Renal cortex interstitium (tissue), 15 donors: ENCODE data around the gene C6orf132. TPM values are rescaled to one million over a fixed set of nuclear protein-coding genes. Genes with fewer than 3 reads are reported as not detected.
"Not testable (repeated sequence)": the region's sequence is repeated elsewhere in the genome, so short reads cannot be mapped to it uniquely, and the experiment has no call there.

Experiments
- DNase-seq, 11 donors: peaks; one replicate each; pipeline ENCODE4 v3.0.0-alpha.2; 2013; ENCODE audit warnings: low read depth in 9 of 11, low spot score in 4 of 11; ENCODE audit errors: extremely low read depth in 1 of 11
- long read RNA-seq, 16 experiments: transcript quantifications; one replicate each; lab custom pipeline, GENCODE V29; 2026
- polyA plus RNA-seq, 3 donors: library from polyadenylated mRNA; unstranded; fragments of 120-200 nt; gene quantifications; one replicate each; pipeline ENCODE4 v1.2.1, GENCODE V29; 2013; ENCODE audit not compliant: insufficient read length in 3 of 3

Gene C6orf132, protein sequence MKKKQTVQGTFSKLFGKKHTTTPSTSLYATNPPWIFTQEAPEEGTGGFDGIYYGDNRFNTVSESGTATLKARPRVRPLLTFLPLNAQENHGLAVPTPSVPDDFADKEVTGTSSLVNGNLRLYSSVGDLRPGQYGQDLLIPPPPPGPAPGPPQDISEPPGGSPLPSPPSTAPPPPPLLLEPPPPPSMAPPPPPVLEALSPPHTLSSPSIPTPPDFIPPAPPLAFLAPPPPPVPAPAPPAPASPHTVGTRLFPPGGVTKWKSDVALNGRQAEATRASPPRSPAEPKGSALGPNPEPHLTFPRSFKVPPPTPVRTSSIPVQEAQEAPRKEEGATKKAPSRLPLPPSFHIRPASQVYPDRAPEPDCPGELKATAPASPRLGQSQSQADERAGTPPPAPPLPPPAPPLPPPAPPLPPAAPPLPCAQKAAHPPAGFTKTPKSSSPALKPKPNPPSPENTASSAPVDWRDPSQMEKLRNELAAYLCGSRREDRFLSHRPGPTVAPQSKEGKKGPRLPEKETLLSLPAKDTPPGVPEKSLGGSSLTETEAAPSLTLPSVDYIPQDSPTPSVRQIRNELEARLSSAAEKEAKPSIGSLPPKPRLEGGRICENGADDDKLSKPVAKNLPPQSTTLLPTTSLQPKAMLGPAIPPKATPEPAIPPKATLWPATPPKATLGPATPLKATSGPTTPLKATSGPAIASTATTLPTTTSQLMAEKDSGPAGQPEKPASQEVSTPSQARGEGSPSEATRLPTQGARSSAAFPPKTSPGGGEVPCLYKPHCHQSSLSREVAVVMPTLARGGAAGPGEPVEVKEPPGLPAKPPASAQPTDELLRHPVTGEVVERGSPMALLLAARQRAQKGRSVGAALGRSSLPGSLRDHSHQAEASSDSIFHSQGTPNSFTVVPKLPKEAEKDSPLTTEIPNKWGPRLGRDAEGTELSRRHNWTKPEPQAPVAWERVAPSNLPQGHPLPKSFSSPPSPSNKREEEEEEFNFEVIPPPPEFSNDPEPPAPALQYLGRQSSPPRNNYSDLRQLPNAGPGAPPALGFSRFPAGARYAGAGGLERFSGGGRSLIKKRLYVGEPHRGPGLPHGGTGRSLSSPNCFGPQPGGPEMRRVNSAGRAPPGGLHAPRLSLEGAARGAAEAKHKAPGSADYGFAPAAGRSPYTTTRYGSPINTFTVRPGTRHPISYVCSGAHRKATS
- 1 to 10 TPM; 4.3 to 5.5 (median 5.2) TPM for polyA plus RNA-seq
- long read RNA-seq, donor 1 = 0 reads
- long read RNA-seq, donor 2 = 0 reads
- long read RNA-seq, donor 3 = 0 reads
- long read RNA-seq, donor 4 = 0 reads
- long read RNA-seq, donor 5 = 0 reads
- long read RNA-seq, donor 6 = 0 reads
- long read RNA-seq, donor 7 = 0 reads
- long read RNA-seq, donor 8 = 0 reads
- long read RNA-seq, donor 9 = 0 reads
- long read RNA-seq, donor 10, partial matches to known transcripts = 0 of 2 reads
- long read RNA-seq, donor 10, other reads (novel, unspliced or antisense) = 0 of 2 reads
- long read RNA-seq, donor 11 = 0 reads
- long read RNA-seq, donor 12, partial matches to known transcripts = 0 of 1 reads
- long read RNA-seq, donor 12, other reads (novel, unspliced or antisense) = 0 of 1 reads
- long read RNA-seq, donor 13 = 0 reads
- long read RNA-seq, donor 14, partial matches to known transcripts = 0 of 1 reads
- long read RNA-seq, donor 14, other reads (novel, unspliced or antisense) = 0 of 1 reads
- long read RNA-seq, donor 15 = 0 reads
- long read RNA-seq, donor 16, partial matches to known transcripts = 0 of 3 reads
- long read RNA-seq, donor 16, other reads (novel, unspliced or antisense) = 0 of 3 reads

DNA sequence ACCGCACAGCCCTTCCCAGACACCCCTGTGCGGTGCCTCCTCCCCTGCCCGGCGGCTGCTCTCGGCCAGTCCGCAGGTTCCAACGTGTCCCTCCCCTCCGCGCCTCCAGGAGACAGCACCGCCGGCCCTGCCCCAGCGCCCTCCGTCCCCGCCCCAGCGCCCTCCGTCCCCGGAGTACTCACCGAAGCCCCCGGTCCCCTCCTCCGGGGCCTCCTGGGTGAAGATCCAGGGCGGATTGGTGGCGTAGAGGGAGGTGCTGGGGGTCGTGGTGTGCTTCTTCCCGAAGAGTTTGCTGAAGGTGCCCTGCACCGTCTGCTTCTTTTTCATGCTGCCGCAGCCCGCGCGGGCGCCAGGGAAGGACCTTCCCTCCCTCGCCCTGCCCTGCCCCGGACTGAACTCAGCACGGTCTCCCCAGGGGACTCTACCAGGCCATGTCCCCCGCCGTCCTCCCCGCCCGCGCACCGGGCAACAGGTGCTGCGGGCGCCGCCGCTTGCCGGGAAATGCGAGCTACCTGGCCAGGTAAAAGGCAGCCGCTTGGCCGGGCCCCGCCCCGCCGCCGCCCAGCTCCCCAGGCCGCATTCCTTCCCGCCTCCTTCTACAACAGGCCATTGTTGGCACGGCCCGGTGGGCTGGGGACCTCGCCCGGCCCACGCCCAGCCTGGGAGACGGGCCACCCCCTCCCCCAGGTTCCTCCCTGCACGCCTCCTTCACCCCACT lies at the start of gene C6orf132:
Gene C6orf132, minus strand, starts transcription at position 503 of the 718 bp plus-strand sequence. Its CDS starts 176 bp downstream, at position 327.
- peak in 2 of 11 donors; percentile 33 to 44 for DNase-seq

DNA sequence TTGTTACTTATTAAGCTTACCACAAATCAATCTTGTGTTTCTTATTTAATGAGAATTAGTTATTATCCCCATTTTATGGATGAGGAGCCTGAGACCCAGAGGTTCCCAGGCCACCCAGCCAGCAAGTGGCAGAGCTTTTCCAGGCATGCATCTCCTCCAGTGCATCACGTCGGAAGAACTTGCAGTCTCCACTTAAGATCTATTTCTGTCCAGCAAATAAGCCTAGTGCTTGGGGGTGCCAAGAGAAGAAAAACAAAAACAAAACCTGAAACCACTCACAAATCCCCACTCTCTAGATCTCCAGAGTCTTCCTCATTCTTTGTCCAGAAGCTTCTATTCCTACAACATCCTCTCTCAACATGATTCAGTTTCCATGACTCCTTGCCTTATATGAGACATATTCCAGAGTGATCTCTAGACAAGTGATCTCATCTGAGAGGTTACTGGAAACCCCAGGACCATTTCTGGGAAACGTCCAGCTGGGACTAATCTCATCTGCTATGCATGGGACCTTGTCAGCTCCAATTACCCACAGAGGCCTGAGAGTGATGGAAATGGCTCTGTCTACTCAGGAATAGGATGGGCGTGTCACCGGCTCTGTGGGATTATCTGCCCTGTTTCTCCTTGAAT lies 48.2 kb upstream of the C6orf132 start:
- DNase-seq = peak in 3 of 11 donors; percentile 23 to 40 (median 27)

DNA sequence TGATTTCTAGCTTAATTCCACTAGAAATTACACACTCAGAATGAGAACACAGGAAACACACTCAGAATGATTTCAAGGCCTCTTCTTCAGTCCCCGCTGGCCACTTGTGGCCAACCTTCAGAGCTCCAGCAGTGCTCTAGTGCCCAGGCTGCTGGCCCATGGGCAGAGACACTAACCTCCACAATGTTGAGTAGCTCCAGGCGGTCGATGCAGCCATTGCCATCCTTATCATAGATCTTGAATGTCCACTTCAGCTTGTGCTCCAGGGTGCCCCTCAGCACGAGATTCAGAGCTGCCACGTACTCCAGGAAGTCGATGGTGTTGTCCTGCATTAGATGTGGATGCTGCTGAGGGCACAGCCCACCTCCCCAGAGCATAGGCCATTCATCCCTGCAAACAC lies 46.0 kb upstream of the C6orf132 start:
- DNase-seq = no peak

DNA sequence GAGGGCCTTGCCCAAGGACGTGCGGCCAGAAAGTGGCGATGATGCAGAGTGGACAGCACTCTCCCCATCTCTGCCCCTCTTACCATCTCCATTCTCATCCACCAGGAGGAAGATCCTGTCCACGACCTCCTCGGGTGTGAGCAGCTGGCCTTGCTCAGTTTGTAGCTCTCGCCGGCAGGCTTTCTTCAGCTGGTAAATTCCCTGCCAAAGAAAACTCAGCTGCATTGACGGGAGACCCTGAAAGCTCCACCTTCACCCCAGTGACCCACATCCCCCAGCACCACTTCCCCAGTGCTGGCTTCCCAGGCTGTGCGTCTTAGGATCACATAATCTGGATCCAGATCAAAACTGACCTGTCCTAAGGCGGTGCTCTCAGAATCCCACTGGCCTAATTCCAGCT lies 43.2 kb upstream of the C6orf132 start:
- DNase-seq = peak in 8 of 11 donors; percentile 44 to 69 (median 61)

DNA sequence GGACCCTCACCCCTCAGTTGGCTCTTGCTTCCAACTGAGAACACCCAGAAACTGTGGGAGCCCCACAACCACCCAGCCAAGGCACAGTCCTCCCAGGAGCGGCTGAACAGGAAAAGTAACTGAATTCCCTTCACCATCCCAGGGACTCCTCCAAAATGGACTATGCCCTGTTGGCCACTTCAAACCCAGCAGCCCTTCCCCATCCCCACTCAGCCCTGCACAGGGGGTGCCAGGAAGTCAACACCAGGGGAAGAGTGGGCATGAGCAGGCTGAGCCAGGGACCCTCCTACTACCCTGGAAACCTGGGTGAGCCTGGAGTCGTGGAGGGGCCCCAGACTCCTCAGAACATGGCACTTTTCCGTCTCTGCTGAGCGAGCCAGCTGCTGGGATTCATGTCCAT lies 42.1 kb upstream of the C6orf132 start:
- no peak for DNase-seq

DNA sequence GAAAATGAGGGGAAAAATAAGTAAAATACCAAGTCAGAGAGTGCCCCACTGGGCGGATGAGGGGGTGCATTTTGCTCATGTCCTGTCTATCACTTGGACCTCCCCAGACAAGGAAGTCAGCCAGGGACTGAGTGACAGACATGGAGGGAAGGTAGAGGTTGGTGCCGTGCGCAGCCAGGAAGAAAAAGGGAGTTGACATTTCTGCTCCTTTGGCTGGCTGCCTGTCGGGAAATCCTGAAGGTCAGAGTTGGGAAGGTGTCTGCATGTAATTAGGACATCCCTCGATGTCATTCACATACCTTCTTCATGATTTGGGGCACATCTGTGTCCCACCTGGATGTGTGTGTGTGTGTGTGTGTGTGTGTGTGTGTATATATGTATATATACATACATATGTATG lies 39.7 kb upstream of the C6orf132 start:
- DNase-seq = no peak

DNA sequence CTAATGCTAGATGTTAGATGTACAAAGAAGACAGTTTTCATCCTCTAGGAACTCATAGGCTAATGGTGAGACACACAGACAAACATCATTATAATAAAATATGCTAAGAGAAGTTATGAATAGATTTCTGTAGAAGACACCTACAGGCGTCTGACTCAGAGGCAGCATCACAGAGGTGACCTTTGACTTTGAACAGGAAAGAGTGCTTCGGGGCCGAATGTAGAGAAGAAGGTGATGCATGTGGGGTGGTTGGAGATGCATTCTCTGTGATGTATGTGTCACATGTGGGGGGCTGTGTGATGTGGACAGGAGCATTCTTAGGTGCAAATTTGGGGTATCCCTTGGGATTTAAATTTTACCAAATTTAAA lies 37.5 kb upstream of the C6orf132 start:
- no peak for DNase-seq

DNA sequence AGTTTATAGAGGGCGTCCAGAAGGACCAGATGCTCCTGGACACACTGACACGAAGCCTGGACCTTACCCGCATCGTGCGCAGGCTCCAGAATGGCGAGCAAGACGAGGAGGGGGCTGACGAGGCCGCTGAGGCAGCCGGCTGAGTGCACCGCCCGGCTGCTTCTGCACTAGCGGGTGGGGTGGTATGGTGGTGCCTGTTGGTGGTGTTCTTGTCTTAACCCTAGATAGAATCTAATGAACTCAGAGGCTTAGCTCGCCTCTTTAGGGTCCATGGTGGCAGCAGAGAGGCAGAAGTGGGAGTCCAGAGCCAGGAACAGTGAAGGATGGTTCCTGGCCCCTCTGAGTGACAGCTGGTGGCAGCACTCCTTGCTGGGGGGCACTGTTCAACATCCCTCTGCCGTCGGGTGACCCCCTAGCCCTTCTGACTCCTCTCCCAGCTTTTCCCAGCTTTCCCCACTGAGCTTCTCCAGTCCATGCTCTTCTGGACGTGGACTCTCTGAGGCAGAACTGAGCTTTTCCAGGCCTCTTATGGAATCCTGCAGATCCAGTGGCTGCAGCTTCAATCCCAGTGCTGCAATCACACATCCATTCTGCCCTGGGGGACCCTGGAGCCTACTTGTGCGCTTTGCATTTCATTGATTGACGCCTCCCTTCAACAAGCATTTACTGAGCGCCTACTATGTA lies 37.0 kb upstream of the C6orf132 start:
- DNase-seq = no peak

DNA sequence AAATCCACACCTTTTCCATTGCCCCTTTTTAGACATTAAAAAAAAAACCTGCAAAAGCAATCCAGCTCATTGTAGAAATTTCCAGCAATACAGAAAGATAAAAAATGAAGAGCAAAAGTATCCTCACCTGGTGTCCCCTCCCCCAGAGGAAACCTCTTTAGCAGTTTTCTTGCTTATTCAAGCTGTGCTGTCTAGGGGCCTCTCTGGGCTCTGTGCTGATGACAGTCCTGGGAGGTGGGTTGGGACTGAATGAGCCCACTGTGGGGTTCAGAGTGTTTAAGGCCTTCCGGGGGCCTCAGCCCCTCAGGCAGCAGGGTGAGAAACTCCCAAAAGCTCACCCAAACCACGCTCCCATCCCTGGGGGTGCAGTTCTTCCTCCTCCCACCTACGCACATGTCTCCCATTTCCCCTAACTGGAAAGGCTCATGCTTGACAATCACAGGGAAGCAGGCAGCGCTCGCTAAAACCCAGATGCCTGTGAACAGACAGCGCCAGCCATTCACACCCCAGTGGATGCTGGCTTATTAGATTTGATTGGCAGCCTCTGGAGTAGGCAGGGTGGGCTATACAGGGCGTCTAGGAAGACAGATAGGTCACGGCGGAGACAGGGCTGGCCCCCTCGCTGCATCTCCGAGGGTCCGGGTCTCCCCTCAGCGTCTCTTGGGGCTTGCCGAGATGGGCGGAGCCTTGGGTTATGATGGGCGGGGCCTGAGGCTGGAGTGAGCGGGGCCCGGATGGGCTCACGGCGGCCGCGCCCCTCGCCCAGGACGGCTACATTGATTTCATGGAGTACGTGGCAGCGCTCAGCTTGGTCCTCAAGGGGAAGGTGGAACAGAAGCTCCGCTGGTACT lies 35.3 kb upstream of the C6orf132 start:
- peak in 1 of 11 donors; percentile 28 for DNase-seq

DNA sequence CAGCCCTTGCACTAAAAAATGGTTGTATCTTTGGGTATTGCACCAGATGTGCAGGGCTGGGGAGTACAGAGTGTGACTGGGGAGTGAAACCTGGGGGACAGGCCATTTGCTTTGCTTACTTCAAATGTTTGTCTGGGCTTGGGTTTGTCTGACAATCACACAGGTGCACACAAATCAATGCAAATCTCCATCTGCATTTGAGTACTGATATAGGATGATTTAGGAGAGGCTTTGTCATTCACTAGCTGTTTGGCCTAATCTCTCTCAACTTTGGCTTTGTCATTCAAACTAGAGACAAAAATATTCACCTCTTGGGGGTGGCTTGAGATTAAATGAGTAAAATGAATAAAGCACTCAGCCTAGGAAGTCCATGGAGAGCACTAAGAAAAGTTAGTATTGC lies 34.6 kb upstream of the C6orf132 start:
- no peak for DNase-seq

DNA sequence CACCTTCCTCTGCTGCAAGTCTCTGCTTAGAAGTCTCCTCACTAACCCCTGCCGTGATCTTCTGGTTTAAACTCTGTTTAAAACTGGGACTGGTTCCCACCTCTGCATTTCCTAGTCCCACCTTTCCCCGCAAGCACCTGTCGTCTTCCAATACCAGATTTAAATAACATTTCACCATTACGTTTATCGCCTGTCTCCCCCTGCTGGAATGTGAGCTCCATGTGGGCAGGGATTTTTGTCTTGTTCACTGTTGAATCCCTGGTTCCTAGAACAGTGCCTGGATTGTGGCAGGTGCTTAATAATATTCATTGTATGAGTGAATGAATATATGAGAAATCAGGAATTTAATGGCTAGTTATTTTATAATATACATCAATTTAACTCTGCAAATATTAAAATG lies 33.4 kb upstream of the C6orf132 start:
- DNase-seq = no peak

DNA sequence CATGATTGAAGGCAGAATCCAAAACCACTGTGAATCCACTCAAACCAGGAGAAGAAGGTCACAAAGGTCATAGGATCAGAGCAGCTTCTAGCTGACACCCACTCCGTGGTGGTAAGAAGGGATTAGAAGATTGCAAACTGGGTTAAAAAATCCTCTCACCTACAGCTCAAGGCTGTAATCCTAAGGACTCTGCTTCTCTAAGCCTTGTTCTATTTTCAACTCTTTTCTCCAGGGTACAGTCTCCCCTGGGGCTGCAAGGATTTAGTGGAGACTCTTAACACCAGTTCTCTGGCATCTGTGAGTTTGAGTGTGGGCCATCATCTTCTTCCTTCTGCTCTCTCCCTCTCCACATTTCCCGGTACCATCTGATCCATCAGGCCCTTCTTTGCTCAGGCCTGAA lies 30.7 kb upstream of the C6orf132 start, which contains the start of gene GUCA1A:
Gene GUCA1A, plus strand, starts transcription at position 264 of the 400 bp plus-strand sequence. CDS start 250 bp downstream, outside the sequence.
- no peak for DNase-seq

DNA sequence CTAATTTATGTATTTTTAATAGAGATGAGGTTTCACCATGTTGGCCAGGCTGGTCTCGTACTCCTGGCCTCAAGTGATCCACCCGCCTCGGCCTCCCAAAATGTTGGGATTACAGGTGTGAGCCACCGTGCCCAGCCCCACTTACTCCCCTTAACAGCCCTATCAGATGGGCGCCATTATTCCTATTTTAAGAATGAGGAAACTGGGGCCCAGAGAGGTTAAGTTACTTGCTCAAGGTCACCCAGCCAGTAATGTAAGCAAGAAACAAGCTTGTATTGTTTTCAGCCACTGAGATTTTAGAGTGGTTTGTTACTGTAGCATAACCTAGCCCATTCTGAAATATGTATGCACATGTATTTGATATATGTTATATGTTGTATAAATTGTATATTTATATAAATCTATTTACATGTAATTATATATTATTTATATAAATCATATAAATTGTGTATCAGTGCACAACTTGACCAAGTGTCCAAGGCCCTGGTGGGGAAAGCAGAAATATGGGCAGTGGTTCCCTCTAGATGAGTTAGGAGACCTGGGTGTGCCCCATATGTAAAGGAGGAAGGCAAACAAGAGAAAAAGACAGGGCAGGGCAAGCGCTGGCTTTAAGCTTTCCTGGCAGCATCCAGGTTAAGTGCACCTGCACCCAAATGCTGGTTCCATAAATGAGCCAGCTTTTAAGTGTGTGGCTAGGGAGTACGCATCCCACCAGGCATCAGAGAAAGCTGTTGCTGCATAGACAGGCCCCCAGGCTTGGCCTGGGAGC lies 29.6 kb upstream of the C6orf132 start:
- DNase-seq = no peak

DNA sequence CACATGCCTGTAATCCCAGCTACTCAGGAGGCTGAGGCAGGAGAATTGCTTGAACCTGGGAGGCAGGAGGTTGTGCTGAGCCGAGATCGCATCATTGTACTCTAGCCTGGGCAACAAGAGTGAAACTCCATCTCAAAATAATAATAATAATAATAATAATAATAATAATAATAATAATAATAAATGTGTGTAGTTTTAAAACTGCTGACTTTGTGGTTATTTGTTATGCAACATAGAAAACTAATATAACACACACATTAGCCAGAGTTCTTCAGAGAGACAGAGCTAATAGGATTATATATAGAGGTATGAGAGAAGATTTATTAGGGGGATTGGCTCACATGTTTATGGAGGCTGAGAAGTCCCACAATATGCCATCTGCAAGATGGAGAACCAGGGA lies 27.4 kb upstream of the C6orf132 start:
- not testable (repeated sequence) for DNase-seq

DNA sequence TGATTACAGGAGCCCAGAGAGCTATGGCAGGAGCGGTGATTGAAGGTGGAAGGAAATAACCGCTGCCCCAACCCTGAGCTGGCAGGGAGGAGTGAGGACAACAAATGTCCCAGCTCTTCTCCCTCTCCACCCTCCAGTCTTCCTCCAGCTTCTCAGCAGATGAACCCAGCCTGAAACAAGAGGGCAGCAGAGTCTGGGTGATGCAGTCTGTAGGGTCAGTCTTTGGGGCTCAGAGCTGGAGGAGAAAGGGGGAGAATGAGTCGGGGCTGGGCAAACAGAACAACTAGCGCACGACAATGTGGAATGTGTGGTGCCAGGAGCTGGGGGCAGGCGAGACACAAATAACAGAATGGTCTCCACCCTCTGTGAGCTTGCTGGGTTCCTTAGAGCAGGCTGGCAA lies 26.2 kb upstream of the C6orf132 start:
- no peak for DNase-seq
